GM12874 (cell line): ENCODE data around the gene ZNF652.

ENCODE experiments used
- TF ChIP-seq, protein P1 (sequence below): IDR thresholded peaks from 2 replicates; pipeline ENCODE4 v1.5.1; 2011; ENCODE audit warnings: low read depth, mild to moderate bottlenecking, control low read depth, low read length, moderate library complexity; ENCODE audit not compliant: insufficient read depth

Gene ZNF652

DNA sequence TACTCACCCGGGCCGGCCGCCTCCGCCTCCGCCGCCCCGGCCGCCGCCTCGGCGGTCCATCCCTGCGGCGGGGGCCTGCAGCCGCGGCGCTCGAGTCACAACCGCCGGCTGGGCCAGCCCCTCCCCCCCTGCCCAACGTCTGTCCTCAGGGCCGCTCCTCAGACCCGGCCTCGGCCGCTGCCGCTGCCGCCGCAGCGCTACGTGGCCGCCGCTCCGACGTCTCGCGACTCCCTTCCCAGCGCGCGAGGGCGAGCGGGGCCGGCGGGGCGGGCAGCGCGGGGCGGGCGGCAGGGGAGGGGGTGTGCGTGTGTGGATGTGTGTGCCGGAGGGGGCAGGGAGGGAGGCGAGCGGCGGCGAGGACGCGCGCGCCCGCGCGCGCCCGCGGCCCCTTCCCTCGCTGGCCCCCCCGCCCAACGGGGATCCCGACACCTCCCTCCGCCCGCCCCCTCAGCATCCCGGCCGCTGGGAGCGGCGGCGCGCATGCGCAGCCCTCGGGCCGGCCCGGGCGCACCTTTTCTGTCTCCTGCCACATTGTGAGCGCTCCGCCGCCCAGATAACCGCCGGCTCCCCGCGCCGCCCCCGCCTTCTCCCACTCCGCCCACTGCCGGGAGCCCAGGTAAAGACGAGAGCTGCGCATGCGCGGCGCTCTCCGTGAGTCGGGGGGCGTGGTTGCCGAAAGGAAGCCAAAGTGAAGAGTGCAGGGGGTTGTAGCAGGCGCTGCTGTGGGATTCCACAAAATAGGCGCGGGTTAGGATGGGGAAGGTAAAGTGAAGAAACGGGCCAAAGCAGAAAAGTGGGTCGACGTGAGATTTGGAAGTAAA, at the start of gene ZNF652:
ZNF652 (minus strand) TSS at position 349 of the 821 bp plus-strand sequence. CDS start 44,525 bp downstream, outside the sequence.
- TF ChIP-seq, protein P1, sequence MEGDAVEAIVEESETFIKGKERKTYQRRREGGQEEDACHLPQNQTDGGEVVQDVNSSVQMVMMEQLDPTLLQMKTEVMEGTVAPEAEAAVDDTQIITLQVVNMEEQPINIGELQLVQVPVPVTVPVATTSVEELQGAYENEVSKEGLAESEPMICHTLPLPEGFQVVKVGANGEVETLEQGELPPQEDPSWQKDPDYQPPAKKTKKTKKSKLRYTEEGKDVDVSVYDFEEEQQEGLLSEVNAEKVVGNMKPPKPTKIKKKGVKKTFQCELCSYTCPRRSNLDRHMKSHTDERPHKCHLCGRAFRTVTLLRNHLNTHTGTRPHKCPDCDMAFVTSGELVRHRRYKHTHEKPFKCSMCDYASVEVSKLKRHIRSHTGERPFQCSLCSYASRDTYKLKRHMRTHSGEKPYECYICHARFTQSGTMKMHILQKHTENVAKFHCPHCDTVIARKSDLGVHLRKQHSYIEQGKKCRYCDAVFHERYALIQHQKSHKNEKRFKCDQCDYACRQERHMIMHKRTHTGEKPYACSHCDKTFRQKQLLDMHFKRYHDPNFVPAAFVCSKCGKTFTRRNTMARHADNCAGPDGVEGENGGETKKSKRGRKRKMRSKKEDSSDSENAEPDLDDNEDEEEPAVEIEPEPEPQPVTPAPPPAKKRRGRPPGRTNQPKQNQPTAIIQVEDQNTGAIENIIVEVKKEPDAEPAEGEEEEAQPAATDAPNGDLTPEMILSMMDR = no peak

DNA sequence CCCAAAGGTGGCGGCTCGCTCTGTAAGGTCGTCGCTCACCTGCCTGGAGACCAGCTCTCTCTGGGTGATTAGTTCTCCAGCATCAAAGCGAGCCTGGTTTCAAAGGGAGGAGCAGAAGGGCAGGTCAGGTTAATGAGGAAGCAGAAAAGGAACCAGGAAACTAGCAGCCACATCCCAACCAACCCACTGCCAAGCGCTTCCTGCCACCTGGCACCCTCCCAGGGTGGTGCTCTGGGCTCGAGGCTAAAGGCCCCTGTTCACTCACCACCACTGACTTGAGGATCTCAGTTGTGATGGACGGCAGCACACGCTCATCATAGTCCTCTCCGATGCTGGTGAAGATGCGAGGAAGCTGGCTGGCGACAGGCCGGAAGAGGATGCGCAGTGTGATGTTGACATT, 47.0 kb upstream of the ZNF652 start:
- TF ChIP-seq, protein P1 = no peak

DNA sequence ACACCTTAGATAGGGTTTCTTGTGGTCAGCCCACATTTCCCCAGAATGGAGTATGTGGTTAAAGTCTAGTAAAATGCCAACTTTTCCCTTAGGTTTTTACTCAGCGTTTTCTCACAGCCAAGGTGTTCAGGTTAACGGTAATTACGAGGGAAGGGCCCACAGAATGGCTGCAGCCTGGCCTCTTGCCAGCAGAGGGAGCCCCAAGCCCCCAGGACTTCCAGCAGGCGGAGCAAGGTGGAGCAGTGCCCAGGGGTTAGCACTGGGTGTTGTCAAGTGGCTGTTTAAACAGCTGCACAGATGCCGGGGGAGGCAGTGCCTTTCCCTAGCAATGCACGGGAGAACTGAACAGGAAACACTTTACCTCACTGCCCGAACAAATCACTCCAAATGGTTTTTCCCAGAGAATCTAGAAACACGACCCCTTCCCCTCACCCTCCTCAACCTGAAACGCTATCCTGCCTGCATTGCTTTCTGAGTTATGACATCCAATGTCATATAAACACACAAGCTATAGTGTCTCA, 46.0 kb upstream of the ZNF652 start:
- TF ChIP-seq, protein P1 = peak; percentile 96

DNA sequence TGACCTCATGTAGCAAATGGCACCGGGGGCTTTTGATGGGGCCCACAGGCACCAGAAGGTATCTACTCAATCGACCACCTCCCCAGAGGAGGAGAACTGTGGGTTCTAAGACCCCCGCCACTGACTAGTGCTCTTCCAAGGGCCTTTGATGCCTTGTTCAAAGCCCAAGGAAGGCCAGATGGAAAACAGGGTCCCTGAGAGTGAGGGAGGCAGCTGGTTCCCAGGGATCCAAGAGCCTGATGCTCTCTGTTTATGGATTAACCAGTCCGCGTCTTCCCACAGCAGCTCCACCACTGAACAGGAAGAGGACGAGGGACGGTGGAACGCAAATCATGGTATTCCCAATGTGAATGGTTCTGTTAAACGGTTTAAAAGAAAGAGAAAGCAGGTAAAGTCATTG, 45.0 kb upstream of the ZNF652 start:
- TF ChIP-seq, protein P1 = no peak

DNA sequence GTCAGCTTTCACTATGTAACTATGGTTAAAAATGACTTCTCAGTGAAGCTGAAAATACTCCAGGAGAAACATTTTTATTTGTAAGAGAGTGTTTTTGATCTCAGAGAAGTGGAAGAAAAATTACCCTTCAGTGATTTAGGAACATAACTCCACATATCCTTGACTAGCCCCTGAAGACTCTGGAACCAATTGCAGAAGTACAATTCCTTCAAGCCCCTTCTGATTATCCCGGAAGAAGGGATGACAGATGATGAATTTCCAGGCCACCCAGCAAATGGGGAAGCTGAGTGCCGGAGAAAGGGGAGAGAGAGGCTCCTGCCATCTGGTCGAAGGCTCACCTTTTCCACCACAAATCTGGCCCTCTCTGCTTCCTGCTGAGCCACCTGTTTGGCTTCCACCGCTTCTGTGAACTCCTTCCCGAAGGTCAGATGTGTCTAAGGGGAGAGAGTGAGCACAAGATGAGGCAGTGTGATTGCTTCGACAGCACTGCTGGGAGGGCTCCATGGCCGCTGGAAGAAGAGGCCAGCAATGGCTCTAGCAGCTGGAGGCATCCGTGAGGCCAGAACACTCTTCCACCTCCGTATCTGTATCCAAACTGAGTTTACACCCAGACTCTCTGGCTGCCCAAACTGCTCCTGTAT, 44.5 kb upstream of the ZNF652 start:
- TF ChIP-seq, protein P1 = no peak

DNA sequence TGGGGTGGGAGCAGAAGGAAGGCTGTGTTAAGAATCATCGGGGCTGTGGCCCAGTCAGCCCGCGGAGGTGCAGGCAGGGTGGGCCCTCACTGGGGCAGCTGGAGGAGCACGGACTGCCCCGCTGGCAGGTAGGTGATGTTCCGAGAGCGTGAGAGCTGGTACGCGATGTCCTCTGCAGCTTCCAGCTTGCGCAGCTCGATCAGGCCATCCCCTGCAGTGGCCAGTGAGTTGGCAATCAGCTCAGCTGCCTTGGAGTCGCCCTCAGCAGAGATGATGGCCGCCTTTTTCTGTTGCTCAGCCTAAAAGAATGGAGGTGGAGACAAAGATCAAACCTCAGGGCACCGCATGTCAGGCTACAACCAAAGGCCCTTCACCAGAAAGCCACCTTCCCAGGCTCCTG, 42.9 kb upstream of the ZNF652 start:
- TF ChIP-seq, protein P1 = no peak

DNA sequence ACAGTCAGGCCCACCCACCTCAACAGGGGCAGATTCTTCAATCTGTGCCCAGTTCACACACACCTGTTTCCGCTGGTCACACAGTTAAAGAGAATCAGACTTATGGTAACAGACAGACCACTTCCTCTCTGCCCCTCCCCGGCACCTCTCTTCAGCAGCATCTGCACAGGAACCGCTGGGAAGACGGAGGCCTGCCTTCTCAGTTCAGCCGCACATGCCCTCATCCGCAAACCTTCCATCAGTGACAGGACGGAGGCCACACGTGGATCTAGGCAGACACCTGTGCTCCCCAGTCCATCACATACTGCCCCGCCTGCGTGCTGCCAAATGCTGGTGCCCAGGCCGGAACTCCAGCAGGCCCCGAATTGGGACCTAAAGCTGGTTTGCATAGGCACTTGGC, 42.3 kb upstream of the ZNF652 start:
- TF ChIP-seq, protein P1 = no peak
